Measurements from ENCODE around the gene IRX6. TPM values are rescaled to one million over a fixed set of nuclear protein-coding genes. Genes with fewer than 3 reads are reported as not detected.

IRX6 gene
- total and polyA plus RNA-seq, 2 of the 4 experiments (the other 2 are of a cell fraction): not detected

DNA sequence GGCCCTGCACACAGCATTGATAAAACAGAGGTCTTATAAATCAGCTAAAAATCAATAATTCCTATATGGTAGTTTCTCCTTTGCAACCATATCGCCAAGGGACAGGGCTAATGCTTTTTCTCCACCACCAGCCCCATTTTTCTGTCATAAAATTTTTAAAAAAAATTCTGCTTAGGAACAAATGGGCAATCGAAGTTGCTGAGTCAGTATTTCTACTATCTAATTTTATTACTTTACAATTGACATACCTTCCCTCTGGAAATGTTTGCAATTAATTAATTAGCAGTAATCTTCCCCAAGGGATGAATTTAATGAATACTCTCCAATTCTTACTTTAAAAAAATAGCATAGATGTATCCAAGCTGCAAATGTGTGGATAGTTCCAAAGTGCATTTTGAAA, 1.7 kb upstream of the IRX6 start:
- Histone ChIP-seq H2BK15ac (ENCODE audit: low read depth, low read length) (no peak overlapping the region), H4K8ac (ENCODE audit: low read depth in 2 of 2, low read length in 2 of 2) (no peak overlapping the region), H3K36me3 (ENCODE audit: control insufficient read depth, insufficient read depth, low read length) (no peaks in the 10 kb centered on the region), H4K5ac (ENCODE audit: low read depth, low read length) (no peak overlapping the region), H3K4me3 (ENCODE audit: insufficient read depth, low read depth, low read length) (no peak overlapping the region), H2BK120ac (ENCODE audit: low read depth, low read length) (no peak overlapping the region), H3K79me1 (ENCODE audit: low read depth in 1 of 2, low read length in 2 of 2) (no peaks in the 10 kb centered on the region), H3K9me3 (ENCODE audit: control insufficient read depth, insufficient read depth, low read length) (no peaks in the 10 kb centered on the region), H2AK5ac (ENCODE audit: low read depth, low read length) (no peak overlapping the region), H3K9ac (ENCODE audit: low read depth, low read length) (no peak overlapping the region), H3K56ac (ENCODE audit: extremely low read depth, insufficient read depth, low read length) (no peak overlapping the region), H3K9me1 (ENCODE audit: insufficient read depth, low read length) (no peaks in the 10 kb centered on the region), H3K27ac (ENCODE audit: insufficient read depth, low read length) (no peak overlapping the region), H3K4ac (ENCODE audit: low read depth, low read length) (no peak overlapping the region), H3K23ac (ENCODE audit: low read depth, low read length) (no peak overlapping the region), H3K18ac (ENCODE audit: low read depth, low read length) (no peak overlapping the region), H3K4me1 (ENCODE audit: control insufficient read depth, insufficient read depth, low read length) (no peaks in the 10 kb centered on the region), H2BK5ac (ENCODE audit: low read depth, low read length, poor library complexity, severe bottlenecking) (no peak overlapping the region), H4K91ac (ENCODE audit: insufficient read depth, low read depth, low read length) (no peak overlapping the region), H3K14ac (replicated peaks; ENCODE audit: low read depth, low read length) (no peak overlapping the region), H2BK20ac (ENCODE audit: low read depth, low read length) (no peak overlapping the region), H3K4me2 (ENCODE audit: low read depth, low read length) (no peak overlapping the region), H3K27me3 (ENCODE audit: control insufficient read depth, insufficient read depth, low read length) (peaks cover 13% of the 10 kb centered on the region), H2AFZ (replicated peaks; ENCODE audit: low read length, poor library complexity) (no peak overlapping the region), H2AK9ac (replicated peaks; ENCODE audit: low read depth, low read length, poor library complexity) (no peak overlapping the region), H4K20me1 (ENCODE audit: insufficient read depth, low read length) (no peaks in the 10 kb centered on the region)
- TF ChIP-seq MAFK (IDR thresholded peaks at IDR 0.05; ENCODE audit: low read depth, low read length) (peak; percentile 78), CEBPB (IDR thresholded peaks at IDR 0.05; ENCODE audit: low read depth, low read length) (no peak)
- TF ChIP-seq, protein P1, sequence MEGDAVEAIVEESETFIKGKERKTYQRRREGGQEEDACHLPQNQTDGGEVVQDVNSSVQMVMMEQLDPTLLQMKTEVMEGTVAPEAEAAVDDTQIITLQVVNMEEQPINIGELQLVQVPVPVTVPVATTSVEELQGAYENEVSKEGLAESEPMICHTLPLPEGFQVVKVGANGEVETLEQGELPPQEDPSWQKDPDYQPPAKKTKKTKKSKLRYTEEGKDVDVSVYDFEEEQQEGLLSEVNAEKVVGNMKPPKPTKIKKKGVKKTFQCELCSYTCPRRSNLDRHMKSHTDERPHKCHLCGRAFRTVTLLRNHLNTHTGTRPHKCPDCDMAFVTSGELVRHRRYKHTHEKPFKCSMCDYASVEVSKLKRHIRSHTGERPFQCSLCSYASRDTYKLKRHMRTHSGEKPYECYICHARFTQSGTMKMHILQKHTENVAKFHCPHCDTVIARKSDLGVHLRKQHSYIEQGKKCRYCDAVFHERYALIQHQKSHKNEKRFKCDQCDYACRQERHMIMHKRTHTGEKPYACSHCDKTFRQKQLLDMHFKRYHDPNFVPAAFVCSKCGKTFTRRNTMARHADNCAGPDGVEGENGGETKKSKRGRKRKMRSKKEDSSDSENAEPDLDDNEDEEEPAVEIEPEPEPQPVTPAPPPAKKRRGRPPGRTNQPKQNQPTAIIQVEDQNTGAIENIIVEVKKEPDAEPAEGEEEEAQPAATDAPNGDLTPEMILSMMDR (conservative IDR thresholded peaks at IDR 0.05; ENCODE audit: low read depth, low read length): no peak
- ATAC-seq (ENCODE audit: low read depth) (no peak), DNase-seq (no peak)
- no CpG with 5 or more reads among the region's 2 CpGs for WGBS, 2 experiments (ENCODE audit: extremely low coverage in 2 of 2, insufficient read length in 1 of 2)
- CTCF ChIA-PET: no interaction called here
- dilution Hi-C loops (cut with HindIII; ENCODE audit: low sequenced_read_pairs, unreplicated experiment): no loop called here
- in situ Hi-C loops (cut with MboI; ENCODE audit: low sequenced_read_pairs): no loop called here
- POLR2A ChIA-PET (ENCODE audit: unreplicated experiment): no interaction called here
- intact Hi-C loops (cut with micrococcal nuclease): no loop called here
- no TSS peak for BruUV-seq (replicated peaks)
